Pancreas (tissue), 10 donors: ENCODE results near the gene LTB4R2. TPM values are rescaled to one million over a fixed set of nuclear protein-coding genes. Genes with fewer than 3 reads are reported as not detected.
A peak's percentile ranks its signal among the peaks of the same experiment; 100 is the strongest.

Source experiments
- ATAC-seq, 4 donors: fragments of 200-7000 bp; cut with Tn5 transposase; one replicate each; pipeline versions ENCODE4 v1.8.0 to v1.9.1; 2020; ENCODE audit warnings: mild to moderate bottlenecking in 4 of 4, moderate library complexity in 4 of 4
- DNase-seq, 6 donors: peaks; one replicate each; pipeline ENCODE4 v3.0.0-alpha.2; 2020
- FAIRE-seq: peaks from 2 replicates; lab custom pipeline; 2012; peaks lifted over from hg19 to GRCh38; lab: Jason Lieb, UNC
- H3K27ac ChIP-seq, 4 donors: fragments of 200-600 bp; sonication (generic); 1 replicate in 3 of 4; 2 replicates in 1 of 4; pipeline versions ENCODE4 v1.5.0 to v1.8.0; 2020
- H3K27me3 ChIP-seq, 4 donors: fragments of 200-600 bp; one replicate each; pipeline ENCODE4 v1.8.0; 2021
- H3K36me3 ChIP-seq, 3 donors: fragments of 200-600 bp; sonication (generic) in 1 of 3; one replicate each; pipeline versions ENCODE4 v1.5.0 to v1.8.0; 2020 to 2021
- H3K4me1 ChIP-seq, 3 donors: fragments of 200-600 bp; one replicate each; pipeline ENCODE4 v1.8.0; 2021
- H3K4me3 ChIP-seq, 4 donors: fragments of 200-600 bp; sonication (generic) in 2 of 4; one replicate each; pipeline versions ENCODE4 v1.5.0 to v1.8.0; 2020 to 2021
- H3K9me3 ChIP-seq, 4 donors: fragments of 200-600 bp; one replicate each; pipeline ENCODE4 v1.8.0; 2021
- CTCF ChIP-seq, 4 donors: fragments of 200-600 bp; sonication (generic) in 3 of 4; IDR thresholded peaks; one replicate each; pipeline versions ENCODE4 v1.5.0 to v1.8.0; 2021; ENCODE audit warnings: antibody characterized with exemption in 4 of 4
- WGBS, 2 donors: extraction: QIAGEN DNeasy Blood & Tissue Kit; methylation state at CpG; one replicate each; pipeline ENCODE4 v1.1.7; 2013; 5-methylcytosine and 5-hydroxymethylcytosine counted together
- intact Hi-C, 3 donors: fragments of 100-400 bp; cut with DNase I; formaldehyde crosslinking; loops; one replicate each; pipeline versions ENCODE4 v1.11.1 to v1.14.2; 2022
- polyA plus RNA-seq, 2 donors: library from polyadenylated mRNA; stranded (reverse); fragments of 200-250 nt; gene quantifications; one replicate each; pipeline ENCODE4 v1.2.3, GENCODE V29; 2013
- total RNA-seq, 6 donors: library from RNA; stranded (reverse); fragmentation: NEBNext Ultra II Directional in 4 of 6; extraction: Animal tissue kit (Norgen Biotek cat#: 25700) in 4 of 6; gene quantifications; one replicate each; pipeline versions ENCODE4 v1.2.1 to v1.2.4, GENCODE V29; 2021 to 2023
- donor health status: healthy with polysubstance abuse.
- donor health status: DM: no; HTN: no; CAD: no; lungs with moderate emphysema.
- donor health status: DM: no; HTN: no; CAD: no.
- donor health status: control.
- donor health status: control.
- donor health status: Bipolar disorder and iron deficiency.
- donor health status: DM: yes; HTN: yes; CAD: no.
- donor health status: DM: no; HTN: no; CAD: no.
- donor health status: DM: no; HTN: no; CAD: no.
- donor health status: DM: yes; HTN: yes; CAD: no.

LTB4R2 gene
- total and polyA plus RNA-seq, 8 donors: 0.73 to 3.1 (median 2.2) TPM

GRCh38 chr14:24315243-24315806, 5.4 kb downstream of the LTB4R2 start:
- intact Hi-C loops: no loop called here
- Histone ChIP-seq H3K4me1 (peaks cover 3 to 7% (median 6%) of the 10 kb centered on the region in 3 donors), H3K27ac (no peak overlapping the region), H3K9me3 (no peaks in the 10 kb centered on the region), H3K36me3 (no peaks in the 10 kb centered on the region), H3K27me3 (no peaks in the 10 kb centered on the region), H3K4me3 (no peak overlapping the region)
- FAIRE-seq (no peak), DNase-seq (no peak), ATAC-seq (no peak)
- no peak for TF ChIP-seq CTCF (IDR thresholded peaks at IDR 0.05)
- WGBS, 2 donors: 85 to 86% methylated on average over 10 of the region's 10 CpGs

DNA sequence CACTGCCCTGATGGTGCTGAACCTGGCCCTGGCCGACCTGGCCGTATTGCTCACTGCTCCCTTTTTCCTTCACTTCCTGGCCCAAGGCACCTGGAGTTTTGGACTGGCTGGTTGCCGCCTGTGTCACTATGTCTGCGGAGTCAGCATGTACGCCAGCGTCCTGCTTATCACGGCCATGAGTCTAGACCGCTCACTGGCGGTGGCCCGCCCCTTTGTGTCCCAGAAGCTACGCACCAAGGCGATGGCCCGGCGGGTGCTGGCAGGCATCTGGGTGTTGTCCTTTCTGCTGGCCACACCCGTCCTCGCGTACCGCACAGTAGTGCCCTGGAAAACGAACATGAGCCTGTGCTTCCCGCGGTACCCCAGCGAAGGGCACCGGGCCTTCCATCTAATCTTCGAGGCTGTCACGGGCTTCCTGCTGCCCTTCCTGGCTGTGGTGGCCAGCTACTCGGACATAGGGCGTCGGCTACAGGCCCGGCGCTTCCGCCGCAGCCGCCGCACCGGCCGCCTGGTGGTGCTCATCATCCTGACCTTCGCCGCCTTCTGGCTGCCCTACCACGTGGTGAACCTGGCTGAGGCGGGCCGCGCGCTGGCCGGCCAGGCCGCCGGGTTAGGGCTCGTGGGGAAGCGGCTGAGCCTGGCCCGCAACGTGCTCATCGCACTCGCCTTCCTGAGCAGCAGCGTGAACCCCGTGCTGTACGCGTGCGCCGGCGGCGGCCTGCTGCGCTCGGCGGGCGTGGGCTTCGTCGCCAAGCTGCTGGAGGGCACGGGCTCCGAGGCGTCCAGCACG, 6.1 kb downstream of the LTB4R2 start:
- Histone ChIP-seq H3K36me3 (no peaks in the 10 kb centered on the region), H3K4me3 (no peak overlapping the region), H3K27ac (no peak overlapping the region), H3K9me3 (no peaks in the 10 kb centered on the region), H3K27me3 (no peaks in the 10 kb centered on the region), H3K4me1 (peaks cover 0 to 4% (median 0%) of the 10 kb centered on the region in 3 donors)
- intact Hi-C loops: no loop called here
- peak; percentile 11 to 58 (median 44) for ATAC-seq
- TF ChIP-seq CTCF (IDR thresholded peaks at IDR 0.05): no peak
- no peak for FAIRE-seq
- peak in 1 of 6 donors; percentile 70 for DNase-seq
- WGBS, 2 donors: 35 to 36% methylated on average over 66 to 70 of the region's 70 CpGs

DNA sequence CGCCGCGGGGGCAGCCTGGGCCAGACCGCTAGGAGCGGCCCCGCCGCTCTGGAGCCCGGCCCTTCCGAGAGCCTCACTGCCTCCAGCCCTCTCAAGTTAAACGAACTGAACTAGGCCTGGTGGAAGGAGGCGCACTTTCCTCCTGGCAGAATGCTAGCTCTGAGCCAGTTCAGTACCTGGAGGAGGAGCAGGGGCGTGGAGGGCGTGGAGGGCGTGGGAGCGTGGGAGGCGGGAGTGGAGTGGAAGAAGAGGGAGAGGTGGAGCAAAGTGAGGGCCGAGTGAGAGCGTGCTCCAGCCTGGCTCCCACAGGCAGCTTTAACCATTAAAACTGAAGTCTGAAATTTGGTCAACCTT, 6.6 kb downstream of the LTB4R2 start:
- DNase-seq: no peak
- intact Hi-C loops: no loop called here
- WGBS, 2 donors: 62 to 65% methylated on average over 16 to 18 of the region's 18 CpGs
- Histone ChIP-seq H3K4me3 (no peak overlapping the region), H3K27me3 (no peaks in the 10 kb centered on the region), H3K9me3 (no peaks in the 10 kb centered on the region), H3K36me3 (no peaks in the 10 kb centered on the region), H3K4me1 (peaks cover 0 to 4% (median 0%) of the 10 kb centered on the region in 3 donors), H3K27ac (no peak overlapping the region)
- TF ChIP-seq CTCF (IDR thresholded peaks at IDR 0.05): no peak
- no peak for FAIRE-seq
- ATAC-seq: no peak

- H3K27ac ChIP-seq: no peak overlapping the region
- H3K9me3 ChIP-seq: no peaks in the 10 kb centered on the region
- H3K27me3 ChIP-seq: no peaks in the 10 kb centered on the region
- intact Hi-C loops: no loop called here
- ATAC-seq (no peak), DNase-seq (no peak), FAIRE-seq (no peak)
- no peaks in the 10 kb centered on the region for H3K4me1 ChIP-seq
- no peak overlapping the region for H3K4me3 ChIP-seq
- no peaks in the 10 kb centered on the region for H3K36me3 ChIP-seq
- 78 to 92% methylated on average over 3 of the region's 3 CpGs for WGBS, 2 donors
- TF ChIP-seq CTCF (IDR thresholded peaks at IDR 0.05): no peak
Measured at GRCh38 chr14:24317141-24317928, 7.4 kb downstream of the LTB4R2 start.
